ENCODE data around the gene GPX4. TPM values are rescaled to one million over a fixed set of nuclear protein-coding genes. Genes with fewer than 3 reads are reported as not detected.
"Not testable (repeated sequence)": the region's sequence is repeated elsewhere in the genome, so short reads cannot be mapped to it uniquely, and the experiment has no call there.

Gene GPX4
- polyA plus RNA-seq, 1 donor from 2014 or later, result 713 TPM

DNA sequence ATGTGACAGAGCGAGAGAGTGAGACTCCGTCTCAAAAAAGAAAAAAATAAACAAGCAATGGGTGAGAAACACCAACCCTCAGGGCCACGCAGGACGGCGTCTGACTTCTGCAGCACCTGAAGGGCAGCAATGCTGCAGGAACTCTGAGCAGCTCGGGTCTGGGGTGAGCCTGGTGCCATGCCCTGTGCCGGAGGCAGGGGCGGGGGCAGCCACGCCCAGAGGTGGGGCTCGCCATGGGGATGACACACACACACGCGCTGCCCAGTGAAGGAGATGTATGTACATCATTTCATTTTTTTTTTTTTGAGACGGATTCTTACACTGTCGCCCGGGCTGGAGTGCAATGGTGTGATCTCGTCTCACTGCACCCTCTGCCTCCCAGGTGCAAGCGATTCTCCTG lies 24.3 kb downstream of the GPX4 start:
- H3K79me2 ChIP-seq (replicated peaks; ENCODE audit: insufficient read depth, low read length), result no peaks in the 10 kb centered on the region
- H4K20me1 ChIP-seq (ENCODE audit: insufficient read depth), result no peaks in the 10 kb centered on the region

GRCh38 chr19:1129084-1129483 lies 25.3 kb downstream of the GPX4 start:
- H3K27ac ChIP-seq (ENCODE audit: low read length); H3K36me3 ChIP-seq (ENCODE audit: insufficient read depth, low read length); H3K9me2 ChIP-seq (ENCODE audit: insufficient read depth, low read length); H3F3A ChIP-seq (ENCODE audit: insufficient read depth, low read length, poor library complexity, severe bottlenecking); H3K27me3 ChIP-seq (ENCODE audit: insufficient read depth, low read depth, low read length); H3K4me2 ChIP-seq (ENCODE audit: low read length); H2AFZ ChIP-seq (ENCODE audit: low read depth, low read length); H3K4me3 ChIP-seq (ENCODE audit: low read length); H3K9ac ChIP-seq (ENCODE audit: low read length); H4K20me1 ChIP-seq (ENCODE audit: insufficient read depth); H3K79me2 ChIP-seq (replicated peaks; ENCODE audit: insufficient read depth, low read length); H3K9me3 ChIP-seq (ENCODE audit: low read length): not testable (repeated sequence)

More for the DNA sequence above, 24.3 kb downstream of the GPX4 start:
- Histone ChIP-seq H3K4me3 (ENCODE audit: low read length) (no peak overlapping the region), H3K27me3 (ENCODE audit: insufficient read depth, low read depth, low read length) (no peaks in the 10 kb centered on the region), H3F3A (ENCODE audit: insufficient read depth, low read length, poor library complexity, severe bottlenecking) (no peaks in the 10 kb centered on the region), H3K4me2 (ENCODE audit: low read length) (no peak overlapping the region), H2AFZ (ENCODE audit: low read depth, low read length) (no peak overlapping the region), H3K9me2 (ENCODE audit: insufficient read depth, low read length) (no peaks in the 10 kb centered on the region), H3K27ac (ENCODE audit: low read length) (no peak overlapping the region), H3K36me3 (ENCODE audit: insufficient read depth, low read length) (no peaks in the 10 kb centered on the region), H3K9ac (ENCODE audit: low read length) (no peak overlapping the region), H3K9me3 (ENCODE audit: low read length) (no peaks in the 10 kb centered on the region)
- TF ChIP-seq EP300 (conservative IDR thresholded peaks at IDR 0.05; ENCODE audit: poor library complexity, severe bottlenecking) (no peak), POLR2AphosphoS5 (IDR thresholded peaks at IDR 0.05) (no peak), TAF1 (IDR thresholded peaks at IDR 0.05; ENCODE audit: low read depth) (no peak), SMC3 (conservative IDR thresholded peaks at IDR 0.05; ENCODE audit: poor library complexity) (no peak), RAD21 (conservative IDR thresholded peaks at IDR 0.05) (no peak), EZH2 (IDR thresholded peaks at IDR 0.05; ENCODE audit: borderline replicate concordance, insufficient read depth, low read length, poor library complexity, severe bottlenecking) (no peak), MXI1 (conservative IDR thresholded peaks at IDR 0.05; ENCODE audit: poor library complexity, severe bottlenecking) (no peak)
- TF ChIP-seq, protein P1, sequence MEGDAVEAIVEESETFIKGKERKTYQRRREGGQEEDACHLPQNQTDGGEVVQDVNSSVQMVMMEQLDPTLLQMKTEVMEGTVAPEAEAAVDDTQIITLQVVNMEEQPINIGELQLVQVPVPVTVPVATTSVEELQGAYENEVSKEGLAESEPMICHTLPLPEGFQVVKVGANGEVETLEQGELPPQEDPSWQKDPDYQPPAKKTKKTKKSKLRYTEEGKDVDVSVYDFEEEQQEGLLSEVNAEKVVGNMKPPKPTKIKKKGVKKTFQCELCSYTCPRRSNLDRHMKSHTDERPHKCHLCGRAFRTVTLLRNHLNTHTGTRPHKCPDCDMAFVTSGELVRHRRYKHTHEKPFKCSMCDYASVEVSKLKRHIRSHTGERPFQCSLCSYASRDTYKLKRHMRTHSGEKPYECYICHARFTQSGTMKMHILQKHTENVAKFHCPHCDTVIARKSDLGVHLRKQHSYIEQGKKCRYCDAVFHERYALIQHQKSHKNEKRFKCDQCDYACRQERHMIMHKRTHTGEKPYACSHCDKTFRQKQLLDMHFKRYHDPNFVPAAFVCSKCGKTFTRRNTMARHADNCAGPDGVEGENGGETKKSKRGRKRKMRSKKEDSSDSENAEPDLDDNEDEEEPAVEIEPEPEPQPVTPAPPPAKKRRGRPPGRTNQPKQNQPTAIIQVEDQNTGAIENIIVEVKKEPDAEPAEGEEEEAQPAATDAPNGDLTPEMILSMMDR (IDR thresholded peaks at IDR 0.05; ENCODE audit: poor library complexity, severe bottlenecking), result no peak
- TF ChIP-seq, protein P2, sequence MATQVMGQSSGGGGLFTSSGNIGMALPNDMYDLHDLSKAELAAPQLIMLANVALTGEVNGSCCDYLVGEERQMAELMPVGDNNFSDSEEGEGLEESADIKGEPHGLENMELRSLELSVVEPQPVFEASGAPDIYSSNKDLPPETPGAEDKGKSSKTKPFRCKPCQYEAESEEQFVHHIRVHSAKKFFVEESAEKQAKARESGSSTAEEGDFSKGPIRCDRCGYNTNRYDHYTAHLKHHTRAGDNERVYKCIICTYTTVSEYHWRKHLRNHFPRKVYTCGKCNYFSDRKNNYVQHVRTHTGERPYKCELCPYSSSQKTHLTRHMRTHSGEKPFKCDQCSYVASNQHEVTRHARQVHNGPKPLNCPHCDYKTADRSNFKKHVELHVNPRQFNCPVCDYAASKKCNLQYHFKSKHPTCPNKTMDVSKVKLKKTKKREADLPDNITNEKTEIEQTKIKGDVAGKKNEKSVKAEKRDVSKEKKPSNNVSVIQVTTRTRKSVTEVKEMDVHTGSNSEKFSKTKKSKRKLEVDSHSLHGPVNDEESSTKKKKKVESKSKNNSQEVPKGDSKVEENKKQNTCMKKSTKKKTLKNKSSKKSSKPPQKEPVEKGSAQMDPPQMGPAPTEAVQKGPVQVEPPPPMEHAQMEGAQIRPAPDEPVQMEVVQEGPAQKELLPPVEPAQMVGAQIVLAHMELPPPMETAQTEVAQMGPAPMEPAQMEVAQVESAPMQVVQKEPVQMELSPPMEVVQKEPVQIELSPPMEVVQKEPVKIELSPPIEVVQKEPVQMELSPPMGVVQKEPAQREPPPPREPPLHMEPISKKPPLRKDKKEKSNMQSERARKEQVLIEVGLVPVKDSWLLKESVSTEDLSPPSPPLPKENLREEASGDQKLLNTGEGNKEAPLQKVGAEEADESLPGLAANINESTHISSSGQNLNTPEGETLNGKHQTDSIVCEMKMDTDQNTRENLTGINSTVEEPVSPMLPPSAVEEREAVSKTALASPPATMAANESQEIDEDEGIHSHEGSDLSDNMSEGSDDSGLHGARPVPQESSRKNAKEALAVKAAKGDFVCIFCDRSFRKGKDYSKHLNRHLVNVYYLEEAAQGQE (IDR thresholded peaks at IDR 0.05; ENCODE audit: borderline replicate concordance), result no peak

- Histone ChIP-seq H3K9me2 (ENCODE audit: insufficient read depth, low read length) (no peaks in the 10 kb centered on the region), H3K4me3 (ENCODE audit: low read length) (no peak overlapping the region), H3K79me2 (replicated peaks; ENCODE audit: insufficient read depth, low read length) (no peaks in the 10 kb centered on the region), H3K9me3 (ENCODE audit: low read length) (no peaks in the 10 kb centered on the region), H3K9ac (ENCODE audit: low read length) (no peak overlapping the region), H3K36me3 (ENCODE audit: insufficient read depth, low read length) (no peaks in the 10 kb centered on the region), H3K4me2 (ENCODE audit: low read length) (no peak overlapping the region), H2AFZ (ENCODE audit: low read depth, low read length) (no peak overlapping the region), H3K27ac (ENCODE audit: low read length) (no peak overlapping the region), H4K20me1 (ENCODE audit: insufficient read depth) (no peaks in the 10 kb centered on the region), H3F3A (ENCODE audit: insufficient read depth, low read length, poor library complexity, severe bottlenecking) (no peaks in the 10 kb centered on the region), H3K27me3 (ENCODE audit: insufficient read depth, low read depth, low read length) (no peaks in the 10 kb centered on the region)
- TF ChIP-seq EZH2 (IDR thresholded peaks at IDR 0.05; ENCODE audit: borderline replicate concordance, insufficient read depth, low read length, poor library complexity, severe bottlenecking), result no peak
- TF ChIP-seq, protein P2 (IDR thresholded peaks at IDR 0.05; ENCODE audit: borderline replicate concordance), result no peak
- TF ChIP-seq EP300 (conservative IDR thresholded peaks at IDR 0.05; ENCODE audit: poor library complexity, severe bottlenecking), result no peak
- TF ChIP-seq SMC3 (conservative IDR thresholded peaks at IDR 0.05; ENCODE audit: poor library complexity), result no peak
- TF ChIP-seq, protein P1 (IDR thresholded peaks at IDR 0.05; ENCODE audit: poor library complexity, severe bottlenecking), result no peak
- no peak for TF ChIP-seq TAF1 (IDR thresholded peaks at IDR 0.05; ENCODE audit: low read depth)
- TF ChIP-seq MXI1 (conservative IDR thresholded peaks at IDR 0.05; ENCODE audit: poor library complexity, severe bottlenecking), result no peak
- no peak for TF ChIP-seq POLR2AphosphoS5 (IDR thresholded peaks at IDR 0.05)
- TF ChIP-seq RAD21 (conservative IDR thresholded peaks at IDR 0.05), result no peak
Observed at GRCh38 chr19:1129535-1129934, 25.7 kb downstream of the GPX4 start.
